H9 (cell line): ENCODE measurements around the gene FOLR1. TPM values are rescaled to one million over a fixed set of nuclear protein-coding genes. Genes with fewer than 3 reads are reported as not detected.

Source experiments
- DNase-seq: peaks from one replicate; pipeline ENCODE4 v3.0.0-alpha.2; 2017
- H2AFZ ChIP-seq: one replicate; pipeline ENCODE4 v1.6.1; 2013; ENCODE audit warnings: mild to moderate bottlenecking, low read length, control low read depth, moderate library complexity
- H2AK5ac ChIP-seq: 2 replicates; pipeline ENCODE4 v1.6.1; 2013; ENCODE audit warnings: low read length, control low read depth, mixed read lengths; ENCODE audit not compliant: insufficient read length
- H2BK120ac ChIP-seq: one replicate; pipeline ENCODE4 v1.6.1; 2013; ENCODE audit warnings: low read depth, mild to moderate bottlenecking, low read length, control low read depth, inconsistent platforms; ENCODE audit not compliant: poor library complexity, severe bottlenecking
- H2BK12ac ChIP-seq: 2 replicates; pipeline ENCODE4 v1.6.1; 2013; ENCODE audit warnings: low read length, control low read depth, mixed read lengths, low read depth; ENCODE audit not compliant: insufficient read length
- H2BK15ac ChIP-seq: 2 replicates; pipeline ENCODE4 v1.6.1; 2013; ENCODE audit warnings: low read depth, low read length, control low read depth
- H2BK20ac ChIP-seq: one replicate; pipeline ENCODE4 v1.6.1; 2013; ENCODE audit warnings: low read depth, mild to moderate bottlenecking, low read length, control low read depth, inconsistent platforms; ENCODE audit not compliant: poor library complexity, severe bottlenecking
- H2BK5ac ChIP-seq: 2 replicates; pipeline ENCODE4 v1.6.1; 2013; ENCODE audit warnings: low read length, control low read depth, mixed read lengths; ENCODE audit not compliant: insufficient read length
- H3K14ac ChIP-seq: 2 replicates; pipeline ENCODE4 v1.6.1; 2013; ENCODE audit warnings: low read length, control low read depth; ENCODE audit not compliant: insufficient read depth
- H3K18ac ChIP-seq: 2 replicates; pipeline ENCODE4 v1.6.1; 2013; ENCODE audit warnings: low read depth, mild to moderate bottlenecking, mixed read lengths, low read length, control low read depth; ENCODE audit not compliant: insufficient read length
- H3K23ac ChIP-seq: 2 replicates; pipeline ENCODE4 v1.6.1; 2013; ENCODE audit warnings: low read length, control low read depth, mixed read lengths, low read depth; ENCODE audit not compliant: insufficient read length
- H3K23me2 ChIP-seq: 2 replicates; pipeline ENCODE4 v1.6.1; 2013; ENCODE audit warnings: low read depth, mild to moderate bottlenecking, mixed read lengths, low read length, control low read depth; ENCODE audit not compliant: insufficient read length, poor library complexity, severe bottlenecking
- H3K27ac ChIP-seq: 2 replicates; pipeline ENCODE4 v1.5.1; 2013; ENCODE audit warnings: low read length, control low read depth, mixed read lengths, low read depth; ENCODE audit not compliant: insufficient read length
- H3K27me3 ChIP-seq: 2 replicates; pipeline ENCODE4 v1.6.1; 2013; ENCODE audit warnings: low read length, control low read depth, inconsistent platforms; ENCODE audit not compliant: insufficient read depth
- H3K4ac ChIP-seq: 2 replicates; pipeline ENCODE4 v1.6.1; 2013; ENCODE audit warnings: low read depth, mild to moderate bottlenecking, control low read depth, inconsistent platforms, low read length, moderate library complexity
- H3K4me1 ChIP-seq: 2 replicates; pipeline ENCODE4 v1.6.1; 2013; ENCODE audit warnings: low read length, control low read depth, inconsistent platforms; ENCODE audit not compliant: insufficient read depth
- H3K4me2 ChIP-seq: 2 replicates; pipeline ENCODE4 v1.6.1; 2013; ENCODE audit warnings: low read length, control low read depth, mixed read lengths; ENCODE audit not compliant: insufficient read length, insufficient read depth
- H3K56ac ChIP-seq: 2 replicates; pipeline ENCODE4 v1.6.1; 2013; ENCODE audit warnings: low read depth, mild to moderate bottlenecking, mixed read lengths, low read length, control low read depth; ENCODE audit not compliant: insufficient read length
- H3K79me1 ChIP-seq: 2 replicates; pipeline ENCODE4 v1.6.1; 2013; ENCODE audit warnings: low read depth, mild to moderate bottlenecking, moderate library complexity, low read length, control low read depth, inconsistent platforms; ENCODE audit not compliant: insufficient read depth, poor library complexity, severe bottlenecking
- H3K79me2 ChIP-seq: 2 replicates; pipeline ENCODE4 v1.6.1; 2013; ENCODE audit warnings: low read length, control low read depth, inconsistent platforms; ENCODE audit not compliant: insufficient read depth
- H3K9ac ChIP-seq: 2 replicates; pipeline ENCODE4 v1.6.1; 2013; ENCODE audit warnings: low read length, control low read depth, mixed read lengths; ENCODE audit not compliant: insufficient read length; ENCODE audit errors: extremely low read depth
- H3K9me3 ChIP-seq: one replicate; pipeline ENCODE4 v1.6.1; 2013; ENCODE audit warnings: low read depth, low read length, inconsistent platforms; ENCODE audit not compliant: control insufficient read depth
- H3T11ph ChIP-seq: one replicate; pipeline ENCODE4 v1.6.1; 2013; ENCODE audit warnings: mild to moderate bottlenecking, low read length, control low read depth, inconsistent platforms
- H4K20me1 ChIP-seq: one replicate; pipeline ENCODE4 v1.6.1; 2013; ENCODE audit not compliant: control insufficient read depth, insufficient read length, insufficient read depth
- H4K5ac ChIP-seq: 2 replicates; pipeline ENCODE4 v1.6.1; 2013; ENCODE audit warnings: low read depth, mild to moderate bottlenecking, mixed read lengths, low read length, control low read depth; ENCODE audit not compliant: insufficient read length
- H4K8ac ChIP-seq: replicated peaks from 2 replicates; pipeline ENCODE4 v1.6.1; 2013; ENCODE audit warnings: low read length, control low read depth, mixed read lengths, low read depth; ENCODE audit not compliant: insufficient read length
- H4K91ac ChIP-seq: 2 replicates; pipeline ENCODE4 v1.6.1; 2013; ENCODE audit warnings: low read depth, mild to moderate bottlenecking, moderate library complexity, mixed read lengths, low read length, control low read depth; ENCODE audit not compliant: insufficient read length
- H3K27ac Mint-ChIP-seq, 3 experiments: 2 replicates in 2 of 3; 3 replicates in 1 of 3; pipeline ENCODE4 v1.8.0; 2020 to 2021; ENCODE audit warnings: mixed read lengths in 3 of 3, mild to moderate bottlenecking in 1 of 3, moderate library complexity in 1 of 3
- H3K27me3 Mint-ChIP-seq: 2 replicates; pipeline ENCODE4 v1.8.0; 2021; ENCODE audit warnings: low read depth, mild to moderate bottlenecking, moderate library complexity, mixed read lengths
- H3K36me3 Mint-ChIP-seq, 3 experiments: 2 replicates in 2 of 3; 3 replicates in 1 of 3; pipeline ENCODE4 v1.8.0; 2020 to 2021; ENCODE audit warnings: low read depth in 3 of 3, mixed read lengths in 3 of 3; ENCODE audit not compliant: insufficient read depth in 1 of 3
- H3K4me1 Mint-ChIP-seq, 2 experiments: 2 replicates each; pipeline ENCODE4 v1.8.0; 2020; ENCODE audit warnings: mixed read lengths in 2 of 2
- H3K4me3 Mint-ChIP-seq, 2 experiments: 2 replicates in 1 of 2; 3 replicates in 1 of 2; pipeline ENCODE4 v1.8.0; 2020 to 2021; ENCODE audit warnings: mild to moderate bottlenecking in 2 of 2, mixed read lengths in 2 of 2, moderate library complexity in 1 of 2
- H3K9me3 Mint-ChIP-seq, 2 experiments: 2 replicates in 1 of 2; 3 replicates in 1 of 2; pipeline ENCODE4 v1.8.0; 2020; ENCODE audit warnings: mild to moderate bottlenecking in 2 of 2, mixed read lengths in 2 of 2, moderate library complexity in 1 of 2
- WGBS: extraction: QIAGEN DNeasy Blood & Tissue Kit; methylation state at CpG from one replicate; pipeline ENCODE4 v1.1.7; 2013; ENCODE audit warnings: missing lambda C conversion rate, low lambda C conversion rate, mixed read lengths; ENCODE audit not compliant: insufficient read length; ENCODE audit errors: extremely low coverage; 5-methylcytosine and 5-hydroxymethylcytosine counted together
- total RNA-seq: library from RNA; stranded (reverse); gene quantifications from 2 replicates; pipeline ENCODE4 v1.2.1, GENCODE V29; 2021
- TF ChIP-seq, protein P1 (sequence below): fragments of 200-600 bp; sonication (generic); conservative IDR thresholded peaks from 3 replicates; pipeline ENCODE4 v1.8.0; 2021; ENCODE audit warnings: antibody characterized with exemption, mild to moderate bottlenecking

The FOLR1 gene
- total RNA-seq, 1 experiment from 2014 or later: 0.92 TPM

DNA sequence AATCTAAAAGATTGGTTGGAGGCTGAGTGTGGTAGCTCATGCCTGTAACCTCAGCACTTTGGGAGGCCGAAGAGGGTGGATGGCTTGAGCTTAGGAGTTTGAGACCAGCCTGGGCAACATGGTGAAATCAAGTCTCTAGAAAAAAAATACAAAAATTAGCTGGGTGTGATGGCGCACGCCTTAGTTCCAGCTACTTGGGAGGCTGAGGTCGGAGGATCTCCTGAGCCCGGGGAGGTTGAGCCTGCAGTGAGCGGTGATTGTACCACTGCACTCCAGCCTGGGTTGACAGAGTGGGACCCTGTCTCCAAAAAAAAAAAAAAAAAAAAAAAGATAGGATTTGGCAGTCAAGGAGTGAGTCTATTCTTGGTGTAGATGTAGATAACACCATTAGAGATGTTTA is 10.6 kb downstream of the FOLR1 start:
- Histone ChIP-seq H3K79me1 (no peaks in the 10 kb centered on the region), H3K23me2 (no peaks in the 10 kb centered on the region), H3K14ac (no peak overlapping the region), H3T11ph (no peak overlapping the region), H4K5ac (no peak overlapping the region), H4K91ac (no peak overlapping the region), H4K20me1 (no peaks in the 10 kb centered on the region), H2BK20ac (no peak overlapping the region), H3K27me3 (no peaks in the 10 kb centered on the region), H4K8ac (no peak overlapping the region), H3K18ac (no peak overlapping the region), H3K79me2 (no peaks in the 10 kb centered on the region), H3K9me3 (no peaks in the 10 kb centered on the region), H2BK12ac (no peak overlapping the region), H3K23ac (no peak overlapping the region), H2BK15ac (no peak overlapping the region), H3K4me1 (no peaks in the 10 kb centered on the region), H2BK120ac (no peak overlapping the region), H2AK5ac (no peak overlapping the region), H3K56ac (no peak overlapping the region), H3K27ac (no peak overlapping the region), H2AFZ (no peak overlapping the region), H2BK5ac (no peak overlapping the region), H3K4me2 (no peak overlapping the region), H3K4ac (no peak overlapping the region), H3K9ac (no peak overlapping the region)
- Mint-ChIP-seq H3K9me3 (no peaks in the 10 kb centered on the region), H3K4me1 (peaks cover 0 to 7% of the 10 kb centered on the region in 2 experiments; a peak in 1 of 4 replicates), H3K27ac (no peak overlapping the region), H3K4me3 (no peak overlapping the region), H3K36me3 (no peaks in the 10 kb centered on the region), H3K27me3 (peaks cover 2% of the 10 kb centered on the region; the same call in 1 of the 2 replicates)
- DNase-seq: no peak
- WGBS: no CpG with 5 or more reads among the region's 6 CpGs
- TF ChIP-seq, protein P1, sequence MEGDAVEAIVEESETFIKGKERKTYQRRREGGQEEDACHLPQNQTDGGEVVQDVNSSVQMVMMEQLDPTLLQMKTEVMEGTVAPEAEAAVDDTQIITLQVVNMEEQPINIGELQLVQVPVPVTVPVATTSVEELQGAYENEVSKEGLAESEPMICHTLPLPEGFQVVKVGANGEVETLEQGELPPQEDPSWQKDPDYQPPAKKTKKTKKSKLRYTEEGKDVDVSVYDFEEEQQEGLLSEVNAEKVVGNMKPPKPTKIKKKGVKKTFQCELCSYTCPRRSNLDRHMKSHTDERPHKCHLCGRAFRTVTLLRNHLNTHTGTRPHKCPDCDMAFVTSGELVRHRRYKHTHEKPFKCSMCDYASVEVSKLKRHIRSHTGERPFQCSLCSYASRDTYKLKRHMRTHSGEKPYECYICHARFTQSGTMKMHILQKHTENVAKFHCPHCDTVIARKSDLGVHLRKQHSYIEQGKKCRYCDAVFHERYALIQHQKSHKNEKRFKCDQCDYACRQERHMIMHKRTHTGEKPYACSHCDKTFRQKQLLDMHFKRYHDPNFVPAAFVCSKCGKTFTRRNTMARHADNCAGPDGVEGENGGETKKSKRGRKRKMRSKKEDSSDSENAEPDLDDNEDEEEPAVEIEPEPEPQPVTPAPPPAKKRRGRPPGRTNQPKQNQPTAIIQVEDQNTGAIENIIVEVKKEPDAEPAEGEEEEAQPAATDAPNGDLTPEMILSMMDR: no peak
